ENCODE measurements around the gene CFAP74. TPM values are rescaled to one million over a fixed set of nuclear protein-coding genes. Genes with fewer than 3 reads are reported as not detected.

CFAP74 gene
- total RNA-seq, 1 experiment from 2014 or later: not detected

- Mint-ChIP-seq H3K4me3 (ENCODE audit: unreplicated experiment) (no peak overlapping the region), H3K4me1 (ENCODE audit: insufficient read depth, unreplicated experiment) (no peaks in the 10 kb centered on the region), H3K9me3 (ENCODE audit: unreplicated experiment) (no peaks in the 10 kb centered on the region), H3K27me3 (ENCODE audit: insufficient read depth, unreplicated experiment) (no peaks in the 10 kb centered on the region), H3K27ac (ENCODE audit: low read depth, unreplicated experiment) (no peak overlapping the region), H3K36me3 (ENCODE audit: insufficient read depth, unreplicated experiment) (no peaks in the 10 kb centered on the region)
- POLR2A ChIA-PET: no interaction called here
- intact Hi-C loops (cut with micrococcal nuclease): no loop called here
- TF ChIP-seq CTCF (IDR thresholded peaks at IDR 0.05; ENCODE audit: unreplicated experiment): no peak
- CTCF ChIA-PET: interaction anchor here (0.6 to 3.0 kb wide), 3 partner anchors 11 to 31 kb away, joined by 3 to 19 read pairs (median 3); no protein-coding TSS in a partner anchor
- BruUV-seq (replicated peaks): no TSS peak
- DNase-seq (ENCODE audit: unreplicated experiment): no peak
Observed at GRCh38 chr1:2033165-2033564, 29.6 kb upstream of the CFAP74 start.

- no peaks in the 10 kb centered on the region for H3K27me3 Mint-ChIP-seq (ENCODE audit: insufficient read depth, unreplicated experiment)
- no TSS peak for BruUV-seq (replicated peaks)
- POLR2A ChIA-PET: no interaction called here
- no peaks in the 10 kb centered on the region for H3K4me1 Mint-ChIP-seq (ENCODE audit: insufficient read depth, unreplicated experiment)
- no peak for TF ChIP-seq CTCF (IDR thresholded peaks at IDR 0.05; ENCODE audit: unreplicated experiment)
- intact Hi-C loops (cut with micrococcal nuclease): no loop called here
- no peak overlapping the region for H3K27ac Mint-ChIP-seq (ENCODE audit: low read depth, unreplicated experiment)
- DNase-seq (ENCODE audit: unreplicated experiment): no peak
- no peaks in the 10 kb centered on the region for H3K9me3 Mint-ChIP-seq (ENCODE audit: unreplicated experiment)
- H3K36me3 Mint-ChIP-seq (ENCODE audit: insufficient read depth, unreplicated experiment): no peaks in the 10 kb centered on the region
- CTCF ChIA-PET: interaction anchor here (1.1 to 1.2 kb wide), 2 partner anchors 12 to 14 kb away, joined by 3 read pairs; no protein-coding TSS in a partner anchor
- H3K4me3 Mint-ChIP-seq (ENCODE audit: unreplicated experiment): no peak overlapping the region
Observed at GRCh38 chr1:2032737-2033136, 29.2 kb upstream of the CFAP74 start.

GRCh38 chr1:2031546-2032540 lies 28.3 kb upstream of the CFAP74 start:
- intact Hi-C loops (cut with micrococcal nuclease): no loop called here
- no peaks in the 10 kb centered on the region for H3K4me1 Mint-ChIP-seq (ENCODE audit: insufficient read depth, unreplicated experiment)
- H3K36me3 Mint-ChIP-seq (ENCODE audit: insufficient read depth, unreplicated experiment): no peaks in the 10 kb centered on the region
- ChIA-PET CTCF (interaction anchor here (0.6 to 1.1 kb wide), 2 partner anchors 12 to 13 kb away, joined by 3 read pairs; no protein-coding TSS in a partner anchor), POLR2A (no interaction called here)
- no peak for DNase-seq (ENCODE audit: unreplicated experiment)
- TF ChIP-seq CTCF (IDR thresholded peaks at IDR 0.05; ENCODE audit: unreplicated experiment): no peak
- H3K27me3 Mint-ChIP-seq (ENCODE audit: insufficient read depth, unreplicated experiment): no peaks in the 10 kb centered on the region
- no peaks in the 10 kb centered on the region for H3K9me3 Mint-ChIP-seq (ENCODE audit: unreplicated experiment)
- no TSS peak for BruUV-seq (replicated peaks)
- no peak overlapping the region for H3K4me3 Mint-ChIP-seq (ENCODE audit: unreplicated experiment)
- H3K27ac Mint-ChIP-seq (ENCODE audit: low read depth, unreplicated experiment): no peak overlapping the region

GRCh38 chr1:2030076-2030871 lies 26.7 kb upstream of the CFAP74 start:
- H3K27ac Mint-ChIP-seq (ENCODE audit: low read depth, unreplicated experiment): no peak overlapping the region
- H3K36me3 Mint-ChIP-seq (ENCODE audit: insufficient read depth, unreplicated experiment): no peaks in the 10 kb centered on the region
- BruUV-seq (replicated peaks): no TSS peak
- TF ChIP-seq CTCF (IDR thresholded peaks at IDR 0.05; ENCODE audit: unreplicated experiment): no peak
- intact Hi-C loops (cut with micrococcal nuclease): no loop called here
- H3K27me3 Mint-ChIP-seq (ENCODE audit: insufficient read depth, unreplicated experiment): no peaks in the 10 kb centered on the region
- POLR2A ChIA-PET: no interaction called here
- no peaks in the 10 kb centered on the region for H3K4me1 Mint-ChIP-seq (ENCODE audit: insufficient read depth, unreplicated experiment)
- H3K9me3 Mint-ChIP-seq (ENCODE audit: unreplicated experiment): no peaks in the 10 kb centered on the region
- no peak for DNase-seq (ENCODE audit: unreplicated experiment)
- no peak overlapping the region for H3K4me3 Mint-ChIP-seq (ENCODE audit: unreplicated experiment)
- CTCF ChIA-PET: interaction anchor here (0.6 to 0.8 kb wide), 2 partner anchors 56 to 121 kb away, joined by 3 to 4 read pairs; no protein-coding TSS in a partner anchor

All from MCF 10A (cell line).